SK-N-SH (cell line): Measurements from ENCODE around the gene HPCAL1. TPM values are rescaled to one million over a fixed set of nuclear protein-coding genes. Genes with fewer than 3 reads are reported as not detected.

ENCODE experiments used
- CTCF ChIA-PET: fragments of 300-600, 350-600 bp; formaldehyde crosslinking; extraction: SDS; loops from one replicate; lab custom pipeline; 2021; lab: Yijun Ruan, JAX
- POLR2A ChIA-PET: fragments of 350-600 bp; sonication (Branson Sonifier 250); formaldehyde crosslinking; extraction: SDS; loops from one replicate; lab custom pipeline; 2020; ENCODE audit warnings: antibody characterized with exemption, inconsistent platforms; lab: Yijun Ruan, JAX
- DNase-seq: peaks from one replicate; pipeline ENCODE4 v3.0.0; 2012
- H2AFZ ChIP-seq: fragments of 200-600 bp; sonication (generic); 2 replicates; pipeline ENCODE4 v1.8.1; 2016; ENCODE audit warnings: antibody characterized with exemption, mild to moderate bottlenecking, low read depth
- H3F3A ChIP-seq: fragments of 200-600 bp; sonication (generic); replicated peaks from 2 replicates; pipeline ENCODE3; 2016; ENCODE audit warnings: antibody characterized with exemption, mild to moderate bottlenecking; ENCODE audit not compliant: insufficient read depth
- H3K27ac ChIP-seq, 2 experiments: fragments of 200-500 bp in 1 of 2; fragments of 200-600 bp in 1 of 2; sonication (Bioruptor generic) in 1 of 2; sonication (generic), shearing (Covaris generic) in 1 of 2; 2 replicates each; pipeline versions ENCODE4 v1.5.1 to v1.6.1; 2014 to 2016; ENCODE audit warnings: low read depth in 2 of 2, inconsistent platforms in 1 of 2, low read length in 1 of 2, mild to moderate bottlenecking in 1 of 2, mixed read lengths in 1 of 2
- H3K27me3 ChIP-seq: fragments of 200-600 bp; sonication (generic), shearing (Covaris generic); 2 replicates; pipeline ENCODE4 v1.6.1; 2016; ENCODE audit warnings: mixed run types; ENCODE audit not compliant: insufficient read depth
- H3K36me3 ChIP-seq, 2 experiments: fragments of 200-500 bp in 1 of 2; fragments of 200-600 bp in 1 of 2; sonication (Bioruptor generic) in 1 of 2; sonication (generic) in 1 of 2; replicated peaks in 1 of 2; 2 replicates each; pipeline versions ENCODE3 to v1.5.1; 2014 to 2016; ENCODE audit warnings: low read length in 1 of 2, mild to moderate bottlenecking in 1 of 2; ENCODE audit not compliant: insufficient read depth in 2 of 2, control insufficient read depth in 1 of 2
- H3K4me1 ChIP-seq, 2 experiments: fragments of 200-500 bp in 1 of 2; fragments of 200-600 bp in 1 of 2; sonication (Bioruptor generic) in 1 of 2; sonication (generic), shearing (Covaris generic) in 1 of 2; 2 replicates each; pipeline versions ENCODE4 v1.5.1 to v1.6.1; 2014 to 2016; ENCODE audit warnings: low read depth in 1 of 2, low read length in 1 of 2, mixed run types in 1 of 2; ENCODE audit not compliant: insufficient read depth in 2 of 2, control insufficient read depth in 1 of 2
- H3K4me2 ChIP-seq: fragments of 200-600 bp; sonication (generic), shearing (Covaris generic); 2 replicates; pipeline ENCODE4 v1.6.1; 2017; ENCODE audit warnings: mixed run types
- H3K4me3 ChIP-seq, 2 experiments: fragments of 200-500 bp in 1 of 2; fragments of 200-600 bp in 1 of 2; sonication (Bioruptor generic) in 1 of 2; sonication (generic), shearing (Covaris generic) in 1 of 2; 2 replicates each; pipeline versions ENCODE4 v1.5.1 to v1.8.1; 2014 to 2016; ENCODE audit warnings: low read depth in 2 of 2, inconsistent platforms in 1 of 2, low read length in 1 of 2, mild to moderate bottlenecking in 1 of 2, mixed read lengths in 1 of 2, moderate library complexity in 1 of 2
- H3K79me2 ChIP-seq: fragments of 200-600 bp; sonication (generic); 2 replicates; pipeline ENCODE4 v1.8.1; 2017; ENCODE audit warnings: mild to moderate bottlenecking; ENCODE audit not compliant: insufficient read depth
- H3K9ac ChIP-seq: fragments of 200-600 bp; sonication (generic); 2 replicates; pipeline ENCODE4 v1.6.1; 2017; ENCODE audit warnings: mixed run types
- H3K9me2 ChIP-seq: fragments of 200-600 bp; sonication (generic); 2 replicates; pipeline ENCODE4 v1.6.1; 2017; ENCODE audit warnings: mixed run types
- H3K9me3 ChIP-seq: fragments of 200-600 bp; sonication (generic); 2 replicates; pipeline ENCODE4 v1.6.1; 2017; ENCODE audit warnings: mixed run types, mild to moderate bottlenecking, moderate library complexity
- H4K20me1 ChIP-seq: fragments of 200-600 bp; sonication (generic); 2 replicates; pipeline ENCODE4 v1.6.1; 2017; ENCODE audit warnings: mild to moderate bottlenecking, mixed run types; ENCODE audit not compliant: insufficient read depth
- CHD2 ChIP-seq: fragments of 150-350 bp; IDR thresholded peaks from 2 replicates; pipeline ENCODE4 v1.6.1; 2018; ENCODE audit warnings: low read length; ENCODE audit not compliant: partially characterized antibody
- EP300 ChIP-seq, 2 experiments: IDR thresholded peaks; 2 replicates each; pipeline versions ENCODE4 v1.4.0 to v1.6.1; 2012; ENCODE audit warnings: borderline replicate concordance in 1 of 2, low read depth in 1 of 2, low read length in 1 of 2
- JUND ChIP-seq: IDR thresholded peaks from 2 replicates; pipeline ENCODE4 v1.4.0; 2012
- MXI1 ChIP-seq: IDR thresholded peaks from 2 replicates; pipeline ENCODE4 v1.6.1; 2012; ENCODE audit warnings: mild to moderate bottlenecking, low read depth, low read length, improper control_type of control experiment
- NFIC ChIP-seq: IDR thresholded peaks from 2 replicates; pipeline ENCODE4 v1.4.0; 2012; ENCODE audit warnings: borderline replicate concordance
- NRF1 ChIP-seq: IDR thresholded peaks from 2 replicates; pipeline ENCODE4 v1.6.1; 2012; ENCODE audit warnings: low read depth, mild to moderate bottlenecking, low read length
- RAD21 ChIP-seq: IDR thresholded peaks from 2 replicates; pipeline ENCODE4 v1.6.1; 2012; ENCODE audit warnings: mild to moderate bottlenecking, low read length
- REST ChIP-seq: IDR thresholded peaks from 2 replicates; pipeline ENCODE4 v1.6.1; 2012; ENCODE audit warnings: mild to moderate bottlenecking, low read depth, low read length, moderate library complexity
- RXRA ChIP-seq: IDR thresholded peaks from 2 replicates; pipeline ENCODE4 v1.4.0; 2012; ENCODE audit warnings: low read depth, mild to moderate bottlenecking, borderline replicate concordance
- SIN3A ChIP-seq: IDR thresholded peaks from 2 replicates; pipeline ENCODE4 v1.6.1; 2012; ENCODE audit warnings: low read depth, mild to moderate bottlenecking, low read length, moderate library complexity, borderline replicate concordance
- TAF1 ChIP-seq: IDR thresholded peaks from 2 replicates; pipeline ENCODE4 v1.6.1; 2012; ENCODE audit warnings: low read depth, mild to moderate bottlenecking, low read length, moderate library complexity, borderline replicate concordance
- WGBS: methylation state at CpG from one replicate; pipeline ENCODE4 v1.1.6; 2017; ENCODE audit warnings: low lambda C conversion rate; 5-methylcytosine and 5-hydroxymethylcytosine counted together
- polyA plus RNA-seq, 3 experiments: library from polyadenylated mRNA; depleted of rRNA; stranded (reverse); fragments of >200 nt; gene quantifications; 2 replicates each; pipeline ENCODE4 v1.2.3, GENCODE V29; 2012
- TF ChIP-seq, protein P1 (sequence below): fragments of 150-350 bp; IDR thresholded peaks from 2 replicates; pipeline ENCODE4 v1.6.1; 2017; ENCODE audit warnings: antibody characterized with exemption, low read length, low read depth, borderline replicate concordance
- TF ChIP-seq, protein P2 (sequence below): IDR thresholded peaks from 2 replicates; pipeline ENCODE4 v1.4.0; 2012; ENCODE audit warnings: low read depth, borderline replicate concordance
- TF ChIP-seq, protein P3 (sequence below): IDR thresholded peaks from 2 replicates; pipeline ENCODE4 v1.4.0; 2012; ENCODE audit warnings: low read depth, borderline replicate concordance

HPCAL1 gene
- polyA plus RNA-seq, 1 of the 3 experiments (the other 2 are of a cell fraction), result 77.0 TPM

GRCh38 chr2:10447895-10448575 is 145.3 kb downstream of the HPCAL1 start, which contains the start of gene ODC1 (continued):
- peak; percentile 71; the same call in 1 of the 2 replicates for TF ChIP-seq REST
- peak in 1 of 2 experiments; percentile 18; a peak in 1 of 4 replicates for TF ChIP-seq EP300 (IDR thresholded peaks at IDR 0.05; ENCODE audit: borderline replicate concordance in 1 of 2, low read depth in 1 of 2, low read length in 1 of 2)
- TF ChIP-seq SIN3A, result peak; percentile 81; the same call in 1 of the 2 replicates
- TF ChIP-seq, protein P1, sequence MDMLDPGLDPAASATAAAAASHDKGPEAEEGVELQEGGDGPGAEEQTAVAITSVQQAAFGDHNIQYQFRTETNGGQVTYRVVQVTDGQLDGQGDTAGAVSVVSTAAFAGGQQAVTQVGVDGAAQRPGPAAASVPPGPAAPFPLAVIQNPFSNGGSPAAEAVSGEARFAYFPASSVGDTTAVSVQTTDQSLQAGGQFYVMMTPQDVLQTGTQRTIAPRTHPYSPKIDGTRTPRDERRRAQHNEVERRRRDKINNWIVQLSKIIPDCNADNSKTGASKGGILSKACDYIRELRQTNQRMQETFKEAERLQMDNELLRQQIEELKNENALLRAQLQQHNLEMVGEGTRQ, result no peak
- TF ChIP-seq MXI1, result peak; percentile 97
- TF ChIP-seq CHD2, result no peak

GRCh38 chr2:10448576-10449485 is 146.1 kb downstream of the HPCAL1 start:
- 46% methylated on average over 51 of the region's 73 CpGs for WGBS
- Histone ChIP-seq H3K36me3 (peaks cover 15% of the 10 kb centered on the region in 2 experiments), H3K9me3 (no peaks in the 10 kb centered on the region), H3K79me2 (peaks cover 42% of the 10 kb centered on the region), H3K27me3 (no peaks in the 10 kb centered on the region), H3K27ac (peak overlapping the region; percentile 56 to 79; a peak in 3 of 4 replicates), H4K20me1 (peaks cover 38% of the 10 kb centered on the region), H3K9me2 (no peaks in the 10 kb centered on the region), H3K4me3 (peak overlapping the region; percentile 71 to 88), H3F3A (peaks cover 7% of the 10 kb centered on the region), H3K4me1 (peaks cover 32 to 33% of the 10 kb centered on the region in 2 experiments), H2AFZ (peak overlapping the region; percentile 87; the same call in 1 of the 2 replicates), H3K4me2 (peak overlapping the region; percentile 87), H3K9ac (peak overlapping the region; percentile 75)
- ChIA-PET POLR2A (interaction anchor here (0.8 to 1.9 kb wide), 13 partner anchors 9 to 405 kb away, joined by 3 to 11 read pairs (median 3); partner anchors contain the start of gene KLF11), CTCF (interaction anchor here (0.6 to 9.9 kb wide), 8 partner anchors 12 to 377 kb away, joined by 3 to 138 read pairs (median 4); no protein-coding TSS in a partner anchor)
- no peak for DNase-seq
- TF ChIP-seq, protein P1, result no peak
- TF ChIP-seq, protein P2, sequence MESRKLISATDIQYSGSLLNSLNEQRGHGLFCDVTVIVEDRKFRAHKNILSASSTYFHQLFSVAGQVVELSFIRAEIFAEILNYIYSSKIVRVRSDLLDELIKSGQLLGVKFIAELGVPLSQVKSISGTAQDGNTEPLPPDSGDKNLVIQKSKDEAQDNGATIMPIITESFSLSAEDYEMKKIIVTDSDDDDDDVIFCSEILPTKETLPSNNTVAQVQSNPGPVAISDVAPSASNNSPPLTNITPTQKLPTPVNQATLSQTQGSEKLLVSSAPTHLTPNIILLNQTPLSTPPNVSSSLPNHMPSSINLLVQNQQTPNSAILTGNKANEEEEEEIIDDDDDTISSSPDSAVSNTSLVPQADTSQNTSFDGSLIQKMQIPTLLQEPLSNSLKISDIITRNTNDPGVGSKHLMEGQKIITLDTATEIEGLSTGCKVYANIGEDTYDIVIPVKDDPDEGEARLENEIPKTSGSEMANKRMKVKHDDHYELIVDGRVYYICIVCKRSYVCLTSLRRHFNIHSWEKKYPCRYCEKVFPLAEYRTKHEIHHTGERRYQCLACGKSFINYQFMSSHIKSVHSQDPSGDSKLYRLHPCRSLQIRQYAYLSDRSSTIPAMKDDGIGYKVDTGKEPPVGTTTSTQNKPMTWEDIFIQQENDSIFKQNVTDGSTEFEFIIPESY, result no peak
- TF ChIP-seq TAF1 (peak; percentile 62), CHD2 (peak; percentile 21), RXRA (no peak), NRF1 (peak; percentile 78), JUND (no peak), RAD21 (0 out of 2 replicates have a peak, but pooled peaks have one; percentile 10), EP300 (IDR thresholded peaks at IDR 0.05; ENCODE audit: borderline replicate concordance in 1 of 2, low read depth in 1 of 2, low read length in 1 of 2) (no peak), NFIC (no peak)
- TF ChIP-seq, protein P3, sequence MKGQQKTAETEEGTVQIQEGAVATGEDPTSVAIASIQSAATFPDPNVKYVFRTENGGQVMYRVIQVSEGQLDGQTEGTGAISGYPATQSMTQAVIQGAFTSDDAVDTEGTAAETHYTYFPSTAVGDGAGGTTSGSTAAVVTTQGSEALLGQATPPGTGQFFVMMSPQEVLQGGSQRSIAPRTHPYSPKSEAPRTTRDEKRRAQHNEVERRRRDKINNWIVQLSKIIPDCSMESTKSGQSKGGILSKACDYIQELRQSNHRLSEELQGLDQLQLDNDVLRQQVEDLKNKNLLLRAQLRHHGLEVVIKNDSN, result peak; percentile 62; the same call in 1 of the 2 replicates
